WTC11 (cell line): ENCODE data around the gene TNFAIP8L1. TPM values are rescaled to one million over a fixed set of nuclear protein-coding genes. Genes with fewer than 3 reads are reported as not detected.

ENCODE experiments used
- ATAC-seq: fragments of 200-7000 bp; cut with Tn5 transposase; 2 replicates; pipeline ENCODE4 v1.10.0; 2021; ENCODE audit warnings: mild to moderate bottlenecking, moderate library complexity
- CTCF ChIA-PET: fragments of 300-600 bp; sonication (Branson Sonifier 250); formaldehyde crosslinking; loops from one replicate; lab custom pipeline; 2021; ENCODE audit warnings: antibody characterized with exemption; lab: Charles Lee
- POLR2A ChIA-PET: fragments of 350-600 bp; sonication (Branson Sonifier 250); formaldehyde crosslinking; loops from one replicate; lab custom pipeline; 2021; ENCODE audit warnings: antibody characterized with exemption; lab: Charles Lee
- DNase-seq: peaks from one replicate; pipeline ENCODE4 v3.0.0; 2021; ENCODE audit warnings: low spot score
- H3K27ac Mint-ChIP-seq: 2 replicates; pipeline ENCODE4 v1.8.0; 2021; ENCODE audit warnings: mixed read lengths
- H3K27me3 Mint-ChIP-seq: 2 replicates; pipeline ENCODE4 v1.8.0; 2021; ENCODE audit warnings: low read depth, mild to moderate bottlenecking, moderate library complexity, mixed read lengths
- H3K36me3 Mint-ChIP-seq: 2 replicates; pipeline ENCODE4 v1.8.0; 2021; ENCODE audit warnings: mixed read lengths
- H3K4me1 Mint-ChIP-seq: 2 replicates; pipeline ENCODE4 v1.8.0; 2022; ENCODE audit warnings: mixed read lengths
- H3K4me3 Mint-ChIP-seq: 2 replicates; pipeline ENCODE4 v1.8.0; 2021; ENCODE audit warnings: mild to moderate bottlenecking, moderate library complexity, mixed read lengths
- H3K9me3 Mint-ChIP-seq: 2 replicates; pipeline ENCODE4 v1.8.0; 2021; ENCODE audit warnings: mixed read lengths
- CBFB ChIP-seq: sonication (generic); formaldehyde crosslinking; IDR thresholded peaks from 2 replicates; pipeline ENCODE4 v1.8.1; 2022; ENCODE audit warnings: mild to moderate bottlenecking, low read depth, missing genetic modification reagents
- CREB1 ChIP-seq: sonication (generic); formaldehyde crosslinking; IDR thresholded peaks from 2 replicates; pipeline ENCODE4 v1.8.0; 2023; ENCODE audit warnings: mild to moderate bottlenecking, missing genetic modification reagents
- CREM ChIP-seq: sonication (generic); formaldehyde crosslinking; IDR thresholded peaks from 2 replicates; pipeline ENCODE4 v1.8.1; 2022; ENCODE audit warnings: mild to moderate bottlenecking, missing genetic modification reagents, moderate library complexity
- JAZF1 ChIP-seq: fragments of 250-450 bp; sonication (Bioruptor Pico); IDR thresholded peaks from 2 replicates; pipeline ENCODE4 v1.9.0; 2021; ENCODE audit warnings: moderate library complexity, mild to moderate bottlenecking, inconsistent platforms
- JUN ChIP-seq: sonication (generic); formaldehyde crosslinking; IDR thresholded peaks from 2 replicates; pipeline ENCODE4 v1.8.0; 2023; ENCODE audit warnings: mild to moderate bottlenecking, missing genetic modification reagents
- KAT7 ChIP-seq: sonication (generic); formaldehyde crosslinking; IDR thresholded peaks from 2 replicates; pipeline ENCODE4 v1.8.1; 2023; ENCODE audit warnings: missing genetic modification reagents, mild to moderate bottlenecking, borderline replicate concordance
- NFE2L1 ChIP-seq: sonication (generic); formaldehyde crosslinking; IDR thresholded peaks from 2 replicates; pipeline ENCODE4 v1.8.1; 2023; ENCODE audit warnings: missing genetic modification reagents
- NR2C2 ChIP-seq: sonication (generic); formaldehyde crosslinking; IDR thresholded peaks from 2 replicates; pipeline ENCODE4 v1.8.0; 2022; ENCODE audit warnings: mild to moderate bottlenecking, missing genetic modification reagents
- OVOL2 ChIP-seq: fragments of 250-450 bp; sonication (Bioruptor Pico); IDR thresholded peaks from 2 replicates; pipeline ENCODE4 v1.9.0; 2021; ENCODE audit warnings: mild to moderate bottlenecking, borderline replicate concordance
- SOX15 ChIP-seq: fragments of 250-450 bp; sonication (Bioruptor Pico); IDR thresholded peaks from 2 replicates; pipeline ENCODE4 v1.9.0; 2021; ENCODE audit warnings: mild to moderate bottlenecking
- ZNF121 ChIP-seq: sonication (generic); formaldehyde crosslinking; IDR thresholded peaks from 2 replicates; pipeline ENCODE4 v1.8.0; 2023; ENCODE audit warnings: missing genetic modification reagents
- ZNF396 ChIP-seq: fragments of 250-450 bp; sonication (Bioruptor Pico); IDR thresholded peaks from 2 replicates; pipeline ENCODE4 v1.8.0; 2021; ENCODE audit warnings: mild to moderate bottlenecking, moderate library complexity, borderline replicate concordance
- total RNA-seq: library from RNA; stranded (reverse); gene quantifications from 3 replicates; pipeline ENCODE4 v1.2.3, GENCODE V29; 2021
- TF ChIP-seq, protein P1 (sequence below): fragments of 250-450 bp; sonication (Bioruptor Pico); IDR thresholded peaks from 2 replicates; pipeline ENCODE4 v1.9.0; 2021; ENCODE audit warnings: moderate library complexity, mild to moderate bottlenecking, inconsistent platforms, borderline replicate concordance
- TF ChIP-seq, protein P2 (sequence below): sonication (generic); formaldehyde crosslinking; IDR thresholded peaks from 2 replicates; pipeline ENCODE4 v1.8.1; 2023; ENCODE audit warnings: mild to moderate bottlenecking, missing genetic modification reagents
- TF ChIP-seq, protein P3 (sequence below): sonication (generic); formaldehyde crosslinking; IDR thresholded peaks from 2 replicates; pipeline ENCODE4 v1.8.0; 2023; ENCODE audit warnings: mild to moderate bottlenecking, missing genetic modification reagents
- TF ChIP-seq, protein P4 (sequence below): sonication (generic); formaldehyde crosslinking; IDR thresholded peaks from 2 replicates; pipeline ENCODE4 v1.8.0; 2022; ENCODE audit warnings: mild to moderate bottlenecking, missing genetic modification reagents
- TF ChIP-seq, protein P5 (sequence below): sonication (generic); formaldehyde crosslinking; IDR thresholded peaks from 2 replicates; pipeline ENCODE4 v1.8.1; 2023; ENCODE audit warnings: mild to moderate bottlenecking, missing genetic modification reagents
- TF ChIP-seq, protein P6 (sequence below): sonication (generic); formaldehyde crosslinking; IDR thresholded peaks from 2 replicates; pipeline ENCODE4 v1.8.1; 2022; ENCODE audit warnings: low read depth, mild to moderate bottlenecking, moderate library complexity, missing genetic modification reagents, borderline replicate concordance
- TF ChIP-seq, protein P7 (sequence below): sonication (generic); formaldehyde crosslinking; IDR thresholded peaks from 2 replicates; pipeline ENCODE4 v1.8.0; 2022; ENCODE audit warnings: mild to moderate bottlenecking, missing genetic modification reagents
- TF ChIP-seq, protein P8 (sequence below): sonication (generic); formaldehyde crosslinking; IDR thresholded peaks from 2 replicates; pipeline ENCODE4 v1.8.1; 2023; ENCODE audit warnings: mild to moderate bottlenecking, moderate library complexity, missing genetic modification reagents
- TF ChIP-seq, protein P9 (sequence below): sonication (generic); formaldehyde crosslinking; IDR thresholded peaks from 2 replicates; pipeline ENCODE4 v1.8.0; 2023; ENCODE audit warnings: missing genetic modification reagents, mild to moderate bottlenecking, borderline replicate concordance

TNFAIP8L1 gene
- total RNA-seq, 1 experiment from 2014 or later = 8.7 TPM

DNA sequence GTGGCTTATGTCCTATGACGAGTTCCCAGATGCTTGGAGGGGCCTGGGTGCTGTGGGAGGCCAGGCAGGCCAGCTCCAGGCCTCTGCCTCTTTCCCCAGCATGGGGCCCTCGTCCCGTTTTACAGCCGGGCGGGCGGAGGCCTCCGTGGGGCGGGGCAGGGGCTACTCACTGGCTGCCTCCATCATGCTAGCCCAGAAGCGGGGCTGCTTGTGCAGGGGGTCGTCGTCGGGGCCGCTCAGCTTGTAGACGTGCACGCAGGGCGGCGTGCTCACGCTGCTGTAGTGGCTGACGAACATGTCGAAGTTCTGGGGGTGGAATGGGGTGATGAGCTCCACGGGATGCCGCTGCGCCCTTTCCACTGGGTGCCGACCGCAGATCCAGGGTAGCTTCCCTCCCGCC lies 49.3 kb downstream of the TNFAIP8L1 start:
- no peaks in the 10 kb centered on the region for H3K27me3 Mint-ChIP-seq
- H3K4me3 Mint-ChIP-seq = no peak overlapping the region
- POLR2A ChIA-PET = no interaction called here
- H3K4me1 Mint-ChIP-seq = no peaks in the 10 kb centered on the region
- CTCF ChIA-PET = interaction anchor here (1.7 kb wide), 1 partner anchor 11 kb away, joined by 5 read pairs; no protein-coding TSS in a partner anchor
- no peak overlapping the region for H3K27ac Mint-ChIP-seq
- no peaks in the 10 kb centered on the region for H3K9me3 Mint-ChIP-seq
- TF ChIP-seq, protein P1, sequence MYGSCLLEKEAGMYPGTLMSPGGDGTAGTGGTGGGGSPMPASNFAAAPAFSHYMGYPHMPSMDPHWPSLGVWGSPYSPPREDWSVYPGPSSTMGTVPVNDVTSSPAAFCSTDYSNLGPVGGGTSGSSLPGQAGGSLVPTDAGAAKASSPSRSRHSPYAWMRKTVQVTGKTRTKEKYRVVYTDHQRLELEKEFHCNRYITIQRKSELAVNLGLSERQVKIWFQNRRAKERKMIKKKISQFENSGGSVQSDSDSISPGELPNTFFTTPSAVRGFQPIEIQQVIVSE = no peak
- TF ChIP-seq, protein P2, sequence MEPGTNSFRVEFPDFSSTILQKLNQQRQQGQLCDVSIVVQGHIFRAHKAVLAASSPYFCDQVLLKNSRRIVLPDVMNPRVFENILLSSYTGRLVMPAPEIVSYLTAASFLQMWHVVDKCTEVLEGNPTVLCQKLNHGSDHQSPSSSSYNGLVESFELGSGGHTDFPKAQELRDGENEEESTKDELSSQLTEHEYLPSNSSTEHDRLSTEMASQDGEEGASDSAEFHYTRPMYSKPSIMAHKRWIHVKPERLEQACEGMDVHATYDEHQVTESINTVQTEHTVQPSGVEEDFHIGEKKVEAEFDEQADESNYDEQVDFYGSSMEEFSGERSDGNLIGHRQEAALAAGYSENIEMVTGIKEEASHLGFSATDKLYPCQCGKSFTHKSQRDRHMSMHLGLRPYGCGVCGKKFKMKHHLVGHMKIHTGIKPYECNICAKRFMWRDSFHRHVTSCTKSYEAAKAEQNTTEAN (CRISPR knock-in tag) = no peak
- TF ChIP-seq ZNF396 (no peak), OVOL2 (no peak), KAT7 (no peak), NFE2L1 (CRISPR knock-in tag) (no peak), CBFB (CRISPR knock-in tag) (no peak), SOX15 (CRISPR knock-in tag) (no peak), NR2C2 (CRISPR knock-in tag) (no peak)
- TF ChIP-seq, protein P3, sequence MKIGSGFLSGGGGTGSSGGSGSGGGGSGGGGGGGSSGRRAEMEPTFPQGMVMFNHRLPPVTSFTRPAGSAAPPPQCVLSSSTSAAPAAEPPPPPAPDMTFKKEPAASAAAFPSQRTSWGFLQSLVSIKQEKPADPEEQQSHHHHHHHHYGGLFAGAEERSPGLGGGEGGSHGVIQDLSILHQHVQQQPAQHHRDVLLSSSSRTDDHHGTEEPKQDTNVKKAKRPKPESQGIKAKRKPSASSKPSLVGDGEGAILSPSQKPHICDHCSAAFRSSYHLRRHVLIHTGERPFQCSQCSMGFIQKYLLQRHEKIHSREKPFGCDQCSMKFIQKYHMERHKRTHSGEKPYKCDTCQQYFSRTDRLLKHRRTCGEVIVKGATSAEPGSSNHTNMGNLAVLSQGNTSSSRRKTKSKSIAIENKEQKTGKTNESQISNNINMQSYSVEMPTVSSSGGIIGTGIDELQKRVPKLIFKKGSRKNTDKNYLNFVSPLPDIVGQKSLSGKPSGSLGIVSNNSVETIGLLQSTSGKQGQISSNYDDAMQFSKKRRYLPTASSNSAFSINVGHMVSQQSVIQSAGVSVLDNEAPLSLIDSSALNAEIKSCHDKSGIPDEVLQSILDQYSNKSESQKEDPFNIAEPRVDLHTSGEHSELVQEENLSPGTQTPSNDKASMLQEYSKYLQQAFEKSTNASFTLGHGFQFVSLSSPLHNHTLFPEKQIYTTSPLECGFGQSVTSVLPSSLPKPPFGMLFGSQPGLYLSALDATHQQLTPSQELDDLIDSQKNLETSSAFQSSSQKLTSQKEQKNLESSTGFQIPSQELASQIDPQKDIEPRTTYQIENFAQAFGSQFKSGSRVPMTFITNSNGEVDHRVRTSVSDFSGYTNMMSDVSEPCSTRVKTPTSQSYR (CRISPR knock-in tag) = no peak
- TF ChIP-seq, protein P4, sequence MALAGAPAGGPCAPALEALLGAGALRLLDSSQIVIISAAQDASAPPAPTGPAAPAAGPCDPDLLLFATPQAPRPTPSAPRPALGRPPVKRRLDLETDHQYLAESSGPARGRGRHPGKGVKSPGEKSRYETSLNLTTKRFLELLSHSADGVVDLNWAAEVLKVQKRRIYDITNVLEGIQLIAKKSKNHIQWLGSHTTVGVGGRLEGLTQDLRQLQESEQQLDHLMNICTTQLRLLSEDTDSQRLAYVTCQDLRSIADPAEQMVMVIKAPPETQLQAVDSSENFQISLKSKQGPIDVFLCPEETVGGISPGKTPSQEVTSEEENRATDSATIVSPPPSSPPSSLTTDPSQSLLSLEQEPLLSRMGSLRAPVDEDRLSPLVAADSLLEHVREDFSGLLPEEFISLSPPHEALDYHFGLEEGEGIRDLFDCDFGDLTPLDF (CRISPR knock-in tag) = no peak
- TF ChIP-seq, protein P5, sequence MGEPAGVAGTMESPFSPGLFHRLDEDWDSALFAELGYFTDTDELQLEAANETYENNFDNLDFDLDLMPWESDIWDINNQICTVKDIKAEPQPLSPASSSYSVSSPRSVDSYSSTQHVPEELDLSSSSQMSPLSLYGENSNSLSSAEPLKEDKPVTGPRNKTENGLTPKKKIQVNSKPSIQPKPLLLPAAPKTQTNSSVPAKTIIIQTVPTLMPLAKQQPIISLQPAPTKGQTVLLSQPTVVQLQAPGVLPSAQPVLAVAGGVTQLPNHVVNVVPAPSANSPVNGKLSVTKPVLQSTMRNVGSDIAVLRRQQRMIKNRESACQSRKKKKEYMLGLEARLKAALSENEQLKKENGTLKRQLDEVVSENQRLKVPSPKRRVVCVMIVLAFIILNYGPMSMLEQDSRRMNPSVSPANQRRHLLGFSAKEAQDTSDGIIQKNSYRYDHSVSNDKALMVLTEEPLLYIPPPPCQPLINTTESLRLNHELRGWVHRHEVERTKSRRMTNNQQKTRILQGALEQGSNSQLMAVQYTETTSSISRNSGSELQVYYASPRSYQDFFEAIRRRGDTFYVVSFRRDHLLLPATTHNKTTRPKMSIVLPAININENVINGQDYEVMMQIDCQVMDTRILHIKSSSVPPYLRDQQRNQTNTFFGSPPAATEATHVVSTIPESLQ (CRISPR knock-in tag) = no peak
- no peak for DNase-seq
- peaks cover 25% of the 10 kb centered on the region for H3K36me3 Mint-ChIP-seq
- no peak for ATAC-seq

DNA sequence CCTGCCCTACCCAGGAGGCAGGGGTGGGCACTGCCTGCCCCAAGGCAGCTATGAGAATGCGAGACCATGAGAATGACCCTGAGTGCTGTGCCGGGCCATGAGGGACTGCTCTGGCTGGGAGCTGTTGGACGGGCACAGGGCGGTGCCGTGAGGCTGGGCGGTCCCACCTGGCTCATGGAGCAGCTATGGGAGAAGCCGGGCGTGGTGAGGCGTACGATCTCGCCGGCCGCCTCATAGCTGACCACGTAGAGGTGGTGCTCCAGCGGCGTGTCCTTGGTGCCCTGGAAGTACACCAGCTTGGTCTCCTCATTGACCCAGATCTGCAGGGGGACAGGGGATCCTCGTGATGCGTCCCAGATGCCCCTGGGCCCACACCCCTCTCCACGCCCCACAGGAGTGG lies 50.1 kb downstream of the TNFAIP8L1 start:
- Mint-ChIP-seq H3K9me3 (no peaks in the 10 kb centered on the region), H3K27ac (no peak overlapping the region), H3K36me3 (peaks cover 26% of the 10 kb centered on the region), H3K27me3 (no peaks in the 10 kb centered on the region), H3K4me3 (no peak overlapping the region), H3K4me1 (no peaks in the 10 kb centered on the region)
- CTCF ChIA-PET = interaction anchor here (1.3 to 1.7 kb wide), 3 partner anchors 9 to 166 kb away, joined by 3 to 5 read pairs (median 3); no protein-coding TSS in a partner anchor
- DNase-seq (no peak), ATAC-seq (no peak)
- POLR2A ChIA-PET = no interaction called here
- no peak for TF ChIP-seq JAZF1 (CRISPR knock-in tag)
- TF ChIP-seq, protein P6, sequence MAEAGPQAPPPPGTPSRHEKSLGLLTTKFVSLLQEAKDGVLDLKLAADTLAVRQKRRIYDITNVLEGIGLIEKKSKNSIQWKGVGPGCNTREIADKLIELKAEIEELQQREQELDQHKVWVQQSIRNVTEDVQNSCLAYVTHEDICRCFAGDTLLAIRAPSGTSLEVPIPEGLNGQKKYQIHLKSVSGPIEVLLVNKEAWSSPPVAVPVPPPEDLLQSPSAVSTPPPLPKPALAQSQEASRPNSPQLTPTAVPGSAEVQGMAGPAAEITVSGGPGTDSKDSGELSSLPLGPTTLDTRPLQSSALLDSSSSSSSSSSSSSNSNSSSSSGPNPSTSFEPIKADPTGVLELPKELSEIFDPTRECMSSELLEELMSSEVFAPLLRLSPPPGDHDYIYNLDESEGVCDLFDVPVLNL (CRISPR knock-in tag) = no peak
- no peak for TF ChIP-seq ZNF121 (CRISPR knock-in tag)
- no peak for TF ChIP-seq JUN
- no peak for TF ChIP-seq CREB1 (CRISPR knock-in tag)
- TF ChIP-seq CREM (CRISPR knock-in tag) = no peak
- TF ChIP-seq, protein P7, sequence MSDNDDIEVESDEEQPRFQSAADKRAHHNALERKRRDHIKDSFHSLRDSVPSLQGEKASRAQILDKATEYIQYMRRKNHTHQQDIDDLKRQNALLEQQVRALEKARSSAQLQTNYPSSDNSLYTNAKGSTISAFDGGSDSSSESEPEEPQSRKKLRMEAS (CRISPR knock-in tag) = no peak
- TF ChIP-seq, protein P8, sequence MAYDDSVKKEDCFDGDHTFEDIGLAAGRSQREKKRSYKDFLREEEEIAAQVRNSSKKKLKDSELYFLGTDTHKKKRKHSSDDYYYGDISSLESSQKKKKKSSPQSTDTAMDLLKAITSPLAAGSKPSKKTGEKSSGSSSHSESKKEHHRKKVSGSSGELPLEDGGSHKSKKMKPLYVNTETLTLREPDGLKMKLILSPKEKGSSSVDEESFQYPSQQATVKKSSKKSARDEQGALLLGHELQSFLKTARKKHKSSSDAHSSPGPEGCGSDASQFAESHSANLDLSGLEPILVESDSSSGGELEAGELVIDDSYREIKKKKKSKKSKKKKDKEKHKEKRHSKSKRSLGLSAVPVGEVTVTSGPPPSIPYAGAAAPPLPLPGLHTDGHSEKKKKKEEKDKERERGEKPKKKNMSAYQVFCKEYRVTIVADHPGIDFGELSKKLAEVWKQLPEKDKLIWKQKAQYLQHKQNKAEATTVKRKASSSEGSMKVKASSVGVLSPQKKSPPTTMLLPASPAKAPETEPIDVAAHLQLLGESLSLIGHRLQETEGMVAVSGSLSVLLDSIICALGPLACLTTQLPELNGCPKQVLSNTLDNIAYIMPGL (CRISPR knock-in tag) = no peak
- TF ChIP-seq, protein P9, sequence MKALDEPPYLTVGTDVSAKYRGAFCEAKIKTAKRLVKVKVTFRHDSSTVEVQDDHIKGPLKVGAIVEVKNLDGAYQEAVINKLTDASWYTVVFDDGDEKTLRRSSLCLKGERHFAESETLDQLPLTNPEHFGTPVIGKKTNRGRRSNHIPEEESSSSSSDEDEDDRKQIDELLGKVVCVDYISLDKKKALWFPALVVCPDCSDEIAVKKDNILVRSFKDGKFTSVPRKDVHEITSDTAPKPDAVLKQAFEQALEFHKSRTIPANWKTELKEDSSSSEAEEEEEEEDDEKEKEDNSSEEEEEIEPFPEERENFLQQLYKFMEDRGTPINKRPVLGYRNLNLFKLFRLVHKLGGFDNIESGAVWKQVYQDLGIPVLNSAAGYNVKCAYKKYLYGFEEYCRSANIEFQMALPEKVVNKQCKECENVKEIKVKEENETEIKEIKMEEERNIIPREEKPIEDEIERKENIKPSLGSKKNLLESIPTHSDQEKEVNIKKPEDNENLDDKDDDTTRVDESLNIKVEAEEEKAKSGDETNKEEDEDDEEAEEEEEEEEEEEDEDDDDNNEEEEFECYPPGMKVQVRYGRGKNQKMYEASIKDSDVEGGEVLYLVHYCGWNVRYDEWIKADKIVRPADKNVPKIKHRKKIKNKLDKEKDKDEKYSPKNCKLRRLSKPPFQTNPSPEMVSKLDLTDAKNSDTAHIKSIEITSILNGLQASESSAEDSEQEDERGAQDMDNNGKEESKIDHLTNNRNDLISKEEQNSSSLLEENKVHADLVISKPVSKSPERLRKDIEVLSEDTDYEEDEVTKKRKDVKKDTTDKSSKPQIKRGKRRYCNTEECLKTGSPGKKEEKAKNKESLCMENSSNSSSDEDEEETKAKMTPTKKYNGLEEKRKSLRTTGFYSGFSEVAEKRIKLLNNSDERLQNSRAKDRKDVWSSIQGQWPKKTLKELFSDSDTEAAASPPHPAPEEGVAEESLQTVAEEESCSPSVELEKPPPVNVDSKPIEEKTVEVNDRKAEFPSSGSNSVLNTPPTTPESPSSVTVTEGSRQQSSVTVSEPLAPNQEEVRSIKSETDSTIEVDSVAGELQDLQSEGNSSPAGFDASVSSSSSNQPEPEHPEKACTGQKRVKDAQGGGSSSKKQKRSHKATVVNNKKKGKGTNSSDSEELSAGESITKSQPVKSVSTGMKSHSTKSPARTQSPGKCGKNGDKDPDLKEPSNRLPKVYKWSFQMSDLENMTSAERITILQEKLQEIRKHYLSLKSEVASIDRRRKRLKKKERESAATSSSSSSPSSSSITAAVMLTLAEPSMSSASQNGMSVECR (CRISPR knock-in tag) = no peak
